Measurements from ENCODE around the gene AHRR.

Gene AHRR

GRCh38 chr5:431001-431710, 109.6 kb downstream of the AHRR start:
- DNase-seq, result peak; percentile 46

- DNase-seq, result no peak
Observed at GRCh38 chr5:431711-432050, 110.2 kb downstream of the AHRR start.

GRCh38 chr5:432201-432927, 110.8 kb downstream of the AHRR start:
- no peak for DNase-seq

- DNase-seq, result no peak
Observed at GRCh38 chr5:432928-433791, 111.6 kb downstream of the AHRR start.

GRCh38 chr5:433836-434235, 112.3 kb downstream of the AHRR start:
- no peak for DNase-seq

- DNase-seq, result no peak
Observed at GRCh38 chr5:434443-435146, 113.1 kb downstream of the AHRR start.

GRCh38 chr5:435156-435790, 113.8 kb downstream of the AHRR start:
- no peak for DNase-seq

- no peak for DNase-seq
Observed at GRCh38 chr5:435961-436640, 114.6 kb downstream of the AHRR start.

GRCh38 chr5:436641-436975, 115.1 kb downstream of the AHRR start:
- DNase-seq, result no peak

GRCh38 chr5:437281-437771, 115.8 kb downstream of the AHRR start:
- DNase-seq, result no peak

GRCh38 chr5:438481-438981, 117.0 kb downstream of the AHRR start:
- DNase-seq, result no peak

GRCh38 chr5:439181-439580, 117.7 kb downstream of the AHRR start:
- DNase-seq, result no peak

GRCh38 chr5:439636-440035, 118.1 kb downstream of the AHRR start:
- no peak for DNase-seq

- DNase-seq, result no peak
Observed at GRCh38 chr5:440401-441201, 119.1 kb downstream of the AHRR start.

GRCh38 chr5:441996-442334, 120.5 kb downstream of the AHRR start:
- no peak for DNase-seq

GRCh38 chr5:442335-443238, 121.1 kb downstream of the AHRR start, which contains the start of gene EXOC3:
TSS of gene EXOC3 (plus strand) at chr5:443176. CDS start at chr5:446206, 3,030 bp downstream.
- peak; percentile 70 for DNase-seq

- DNase-seq, result peak; percentile 48
Observed at GRCh38 chr5:443239-444151, 122.0 kb downstream of the AHRR start.

- no peak for DNase-seq
Observed at GRCh38 chr5:444226-444625, 122.7 kb downstream of the AHRR start.

GRCh38 chr5:445591-445990, 124.1 kb downstream of the AHRR start:
- no peak for DNase-seq

Data from stimulated activated CD4-positive, alpha-beta T cell treated with anti-CD3 and anti-CD28 coated beads, Interleukin-1b, Interleukin-23, amount 100 ng/mL, for 48 hours (primary cell).